ENCODE measurements around the gene MOBP.

MOBP gene

GRCh38 chr3:39463269-39463668 is 4.2 kb upstream of the MOBP start:
- Histone ChIP-seq H3K27me3 (no peaks in the 10 kb centered on the region), H3K4me1 (no peaks in the 10 kb centered on the region), H3K36me3 (no peaks in the 10 kb centered on the region), H3K4me3 (no peak overlapping the region), H3K9me3 (no peaks in the 10 kb centered on the region), H3K27ac (no peak overlapping the region)
- TF ChIP-seq CTCF (IDR thresholded peaks at IDR 0.05) = no peak
- DNase-seq = no peak
- intact Hi-C loops (cut with DNase I; ENCODE audit: low total_unique reads) = no loop called here

- peaks cover 0 to 2% of the 10 kb centered on the region in 2 donors for H3K27me3 ChIP-seq
- H3K27ac ChIP-seq = no peak overlapping the region
- no peaks in the 10 kb centered on the region for H3K4me1 ChIP-seq
- no peaks in the 10 kb centered on the region for H3K9me3 ChIP-seq
- intact Hi-C loops (cut with DNase I; ENCODE audit: low total_unique reads) = no loop called here
- TF ChIP-seq CTCF (IDR thresholded peaks at IDR 0.05) = no peak
- H3K4me3 ChIP-seq = no peak overlapping the region
- no peak for DNase-seq
- no peaks in the 10 kb centered on the region for H3K36me3 ChIP-seq
Measured at GRCh38 chr3:39466988-39467387, 492 bp upstream of the MOBP start.

- Histone ChIP-seq H3K9me3 (no peaks in the 10 kb centered on the region), H3K4me3 (no peak overlapping the region), H3K27ac (no peak overlapping the region), H3K27me3 (peaks cover 0 to 6% of the 10 kb centered on the region in 2 donors), H3K4me1 (no peaks in the 10 kb centered on the region), H3K36me3 (no peaks in the 10 kb centered on the region)
- intact Hi-C loops (cut with DNase I; ENCODE audit: low total_unique reads) = no loop called here
- no peak for DNase-seq
- no peak for TF ChIP-seq CTCF (IDR thresholded peaks at IDR 0.05)
Measured at GRCh38 chr3:39468108-39468436, 592 bp downstream of the MOBP start.

- no peak for TF ChIP-seq CTCF (IDR thresholded peaks at IDR 0.05)
- H3K27ac ChIP-seq = no peak overlapping the region
- intact Hi-C loops (cut with DNase I; ENCODE audit: low total_unique reads) = no loop called here
- no peaks in the 10 kb centered on the region for H3K4me1 ChIP-seq
- no peak overlapping the region for H3K4me3 ChIP-seq
- no peaks in the 10 kb centered on the region for H3K9me3 ChIP-seq
- no peak for DNase-seq
- no peaks in the 10 kb centered on the region for H3K36me3 ChIP-seq
- peaks cover 0 to 6% of the 10 kb centered on the region in 2 donors for H3K27me3 ChIP-seq
Measured at GRCh38 chr3:39469258-39469657, 1.8 kb downstream of the MOBP start.

GRCh38 chr3:39469945-39470344 is 2.5 kb downstream of the MOBP start:
- Histone ChIP-seq H3K9me3 (no peaks in the 10 kb centered on the region), H3K36me3 (no peaks in the 10 kb centered on the region), H3K27me3 (peaks cover 0 to 6% of the 10 kb centered on the region in 2 donors), H3K4me1 (no peaks in the 10 kb centered on the region), H3K27ac (no peak overlapping the region), H3K4me3 (no peak overlapping the region)
- no peak for TF ChIP-seq CTCF (IDR thresholded peaks at IDR 0.05)
- no peak for DNase-seq
- intact Hi-C loops (cut with DNase I; ENCODE audit: low total_unique reads) = no loop called here

- H3K27me3 ChIP-seq = peaks cover 0 to 6% of the 10 kb centered on the region in 2 donors
- intact Hi-C loops (cut with DNase I; ENCODE audit: low total_unique reads) = no loop called here
- TF ChIP-seq CTCF (IDR thresholded peaks at IDR 0.05) = no peak
- no peaks in the 10 kb centered on the region for H3K4me1 ChIP-seq
- H3K9me3 ChIP-seq = peaks cover 0 to 9% (median 0%) of the 10 kb centered on the region in 3 donors
- H3K27ac ChIP-seq = no peak overlapping the region
- DNase-seq = no peak
- no peaks in the 10 kb centered on the region for H3K36me3 ChIP-seq
- H3K4me3 ChIP-seq = no peak overlapping the region
Measured at GRCh38 chr3:39471652-39472051, 4.2 kb downstream of the MOBP start.
